Right cardiac atrium (tissue), 5 donors: ENCODE results near the gene PIK3R4. TPM values are rescaled to one million over a fixed set of nuclear protein-coding genes. Genes with fewer than 3 reads are reported as not detected.

Source experiments
- ATAC-seq, 2 donors: fragments of 200-7000 bp; cut with Tn5 transposase; one replicate each; pipeline versions ENCODE4 v1.8.0 to v1.9.1; 2020; ENCODE audit warnings: moderate library complexity in 2 of 2, mild to moderate bottlenecking in 1 of 2
- DNase-seq, 3 donors: peaks; one replicate each; pipeline ENCODE4 v3.0.0-alpha.2; 2020
- H3K27ac ChIP-seq: one replicate; pipeline ENCODE4 v1.5.1; 2013; ENCODE audit warnings: mild to moderate bottlenecking, low read length, control low read depth, moderate library complexity
- H3K27me3 ChIP-seq: one replicate; pipeline ENCODE4 v1.6.1; 2013; ENCODE audit not compliant: control insufficient read depth, insufficient read depth
- H3K4me1 ChIP-seq: one replicate; pipeline ENCODE4 v1.6.1; 2013; ENCODE audit warnings: low read length; ENCODE audit not compliant: control insufficient read depth, insufficient read depth
- H3K4me3 ChIP-seq: one replicate; pipeline ENCODE4 v1.5.1; 2013; ENCODE audit warnings: low read length, control low read depth
- H3K9me3 ChIP-seq: one replicate; pipeline ENCODE4 v1.6.1; 2013; ENCODE audit warnings: low read length; ENCODE audit not compliant: control insufficient read depth
- WGBS: extraction: QIAGEN DNeasy Blood & Tissue Kit; methylation state at CpG from one replicate; pipeline ENCODE4 v1.1.7; 2013; 5-methylcytosine and 5-hydroxymethylcytosine counted together
- intact Hi-C, 4 donors: fragments of 100-400 bp; cut with DNase I; formaldehyde crosslinking; loops; one replicate each; pipeline versions ENCODE4 v1.11.0 to v1.14.0; 2022 to 2023
- polyA plus RNA-seq: library from polyadenylated mRNA; stranded (reverse); fragments of 200-250 nt; gene quantifications from one replicate; pipeline ENCODE4 v1.2.3, GENCODE V29; 2013
- total RNA-seq, 4 donors: library from RNA; stranded (reverse); fragmentation: NEBNext Ultra II Directional; extraction: Animal tissue kit (Norgen Biotek cat#: 25700); gene quantifications; one replicate each; pipeline ENCODE4 v1.2.1, GENCODE V29; 2021
- donor health status: healthy with polysubstance abuse.
- donor health status: DM: no; HTN: yes; CAD: no.
- donor health status: DM: no; HTN: no; CAD: no.
- donor health status: DM: no; HTN: yes; CAD: no; lungs with severe emphysema.
- donor health status: DM: yes; HTN: yes; CAD: no.

The PIK3R4 gene
- total and polyA plus RNA-seq, 5 donors = 15.1 to 24.6 (median 18.2) TPM

- Histone ChIP-seq H3K9me3 (no peaks in the 10 kb centered on the region), H3K4me1 (peaks cover 14% of the 10 kb centered on the region), H3K27me3 (no peaks in the 10 kb centered on the region), H3K27ac (no peak overlapping the region), H3K4me3 (no peak overlapping the region)
- no peak for DNase-seq
- 86% methylated on average over 6 of the region's 6 CpGs for WGBS
- ATAC-seq = no peak
- intact Hi-C loops = no loop called here
Observed at GRCh38 chr3:130741946-130742610, 4.6 kb downstream of the PIK3R4 start.

GRCh38 chr3:130739848-130740247 lies 6.8 kb downstream of the PIK3R4 start:
- intact Hi-C loops = no loop called here
- ATAC-seq (no peak), DNase-seq (no peak)
- Histone ChIP-seq H3K4me3 (no peak overlapping the region), H3K9me3 (no peaks in the 10 kb centered on the region), H3K27ac (no peak overlapping the region), H3K4me1 (peaks cover 8% of the 10 kb centered on the region), H3K27me3 (no peaks in the 10 kb centered on the region)

- WGBS = 93% methylated on average over 4 of the region's 4 CpGs
- intact Hi-C loops = no loop called here
- Histone ChIP-seq H3K4me3 (no peak overlapping the region), H3K27ac (no peak overlapping the region), H3K9me3 (no peaks in the 10 kb centered on the region), H3K27me3 (no peaks in the 10 kb centered on the region), H3K4me1 (peaks cover 2% of the 10 kb centered on the region)
- DNase-seq (no peak), ATAC-seq (no peak)
Observed at GRCh38 chr3:130738241-130738640, 8.4 kb downstream of the PIK3R4 start.

- no peak for DNase-seq
- Histone ChIP-seq H3K27ac (no peak overlapping the region), H3K27me3 (no peaks in the 10 kb centered on the region), H3K9me3 (no peaks in the 10 kb centered on the region), H3K4me3 (no peak overlapping the region), H3K4me1 (peaks cover 2% of the 10 kb centered on the region)
- intact Hi-C loops = no loop called here
- no peak for ATAC-seq
- WGBS = 92% methylated on average over 2 of the region's 2 CpGs
Observed at GRCh38 chr3:130737622-130738021, 9.0 kb downstream of the PIK3R4 start.

GRCh38 chr3:130733236-130733875 lies 13.3 kb downstream of the PIK3R4 start:
- Histone ChIP-seq H3K27me3 (no peaks in the 10 kb centered on the region), H3K27ac (no peak overlapping the region), H3K4me1 (no peaks in the 10 kb centered on the region), H3K4me3 (no peak overlapping the region), H3K9me3 (no peaks in the 10 kb centered on the region)
- DNase-seq (no peak), ATAC-seq (peak; percentile 25 to 60)
- intact Hi-C loops = no loop called here
- WGBS = 53% methylated on average over 8 of the region's 8 CpGs

- intact Hi-C loops = no loop called here
Observed at GRCh38 chr3:130732501-130732900, 14.1 kb downstream of the PIK3R4 start.

GRCh38 chr3:130731817-130732216 lies 14.8 kb downstream of the PIK3R4 start:
- no peak overlapping the region for H3K4me3 ChIP-seq
- no peak for DNase-seq
- H3K9me3 ChIP-seq = no peaks in the 10 kb centered on the region
- 99% methylated on average over 6 of the region's 6 CpGs for WGBS
- ATAC-seq = no peak
- H3K27me3 ChIP-seq = no peaks in the 10 kb centered on the region
- H3K27ac ChIP-seq = no peak overlapping the region
- no peaks in the 10 kb centered on the region for H3K4me1 ChIP-seq
- intact Hi-C loops = no loop called here

More at GRCh38 chr3:130732501-130732900, 14.1 kb downstream of the PIK3R4 start:
- H3K4me1 ChIP-seq = no peaks in the 10 kb centered on the region
- H3K27ac ChIP-seq = no peak overlapping the region
- H3K4me3 ChIP-seq = no peak overlapping the region
- ATAC-seq (no peak), DNase-seq (no peak)
- 90% methylated on average over 2 of the region's 2 CpGs for WGBS
- no peaks in the 10 kb centered on the region for H3K9me3 ChIP-seq
- no peaks in the 10 kb centered on the region for H3K27me3 ChIP-seq

GRCh38 chr3:130729154-130729553 lies 17.5 kb downstream of the PIK3R4 start:
- H3K27me3 ChIP-seq = no peaks in the 10 kb centered on the region
- no peak overlapping the region for H3K27ac ChIP-seq
- no peaks in the 10 kb centered on the region for H3K4me1 ChIP-seq
- no peak for DNase-seq
- intact Hi-C loops = no loop called here
- no peaks in the 10 kb centered on the region for H3K9me3 ChIP-seq
- WGBS = 62% methylated on average over 2 of the region's 2 CpGs
- H3K4me3 ChIP-seq = no peak overlapping the region
- no peak for ATAC-seq

GRCh38 chr3:130728037-130728436 lies 18.6 kb downstream of the PIK3R4 start:
- ATAC-seq = no peak
- H3K27me3 ChIP-seq = no peaks in the 10 kb centered on the region
- H3K4me3 ChIP-seq = no peak overlapping the region
- no peaks in the 10 kb centered on the region for H3K9me3 ChIP-seq
- no peaks in the 10 kb centered on the region for H3K4me1 ChIP-seq
- intact Hi-C loops = no loop called here
- DNase-seq = no peak
- H3K27ac ChIP-seq = no peak overlapping the region
- 31% methylated on average over 2 of the region's 2 CpGs for WGBS

GRCh38 chr3:130725746-130726145 lies 20.9 kb downstream of the PIK3R4 start:
- H3K4me3 ChIP-seq = no peak overlapping the region
- H3K4me1 ChIP-seq = no peaks in the 10 kb centered on the region
- WGBS = 69% methylated on average over 2 of the region's 2 CpGs
- no peak overlapping the region for H3K27ac ChIP-seq
- intact Hi-C loops = no loop called here
- no peak for DNase-seq
- no peaks in the 10 kb centered on the region for H3K27me3 ChIP-seq
- H3K9me3 ChIP-seq = no peaks in the 10 kb centered on the region
- ATAC-seq = no peak

GRCh38 chr3:130715616-130716015 lies 31.0 kb downstream of the PIK3R4 start:
- intact Hi-C loops = no loop called here
- Histone ChIP-seq H3K4me1 (no peaks in the 10 kb centered on the region), H3K27me3 (no peaks in the 10 kb centered on the region), H3K27ac (no peak overlapping the region), H3K4me3 (no peak overlapping the region), H3K9me3 (no peaks in the 10 kb centered on the region)
- ATAC-seq = no peak
- WGBS = 96% methylated on average over 1 of the region's 1 CpG
- DNase-seq = no peak
